Upper lobe of left lung (tissue), 6 donors: ENCODE measurements around the gene PNO1. TPM values are rescaled to one million over a fixed set of nuclear protein-coding genes. Genes with fewer than 3 reads are reported as not detected.

ENCODE experiments used
- ATAC-seq, 2 donors: fragments of 200-7000 bp; cut with Tn5 transposase; one replicate each; pipeline ENCODE4 v1.9.1; 2022; ENCODE audit warnings: mild to moderate bottlenecking in 2 of 2, moderate library complexity in 2 of 2; ENCODE audit not compliant: low FRiP score in 2 of 2
- DNase-seq, 2 donors: peaks; one replicate each; pipeline ENCODE4 v3.0.0-alpha.2; 2019 to 2020
- H3K27ac ChIP-seq, 4 donors: fragments of 200-600 bp; sonication (generic); one replicate each; pipeline ENCODE4 v1.5.1; 2016 to 2019
- H3K27me3 ChIP-seq, 4 donors: fragments of 200-600 bp; sonication (generic); one replicate each; pipeline ENCODE4 v1.5.1; 2017 to 2019
- H3K36me3 ChIP-seq, 4 donors: fragments of 200-600 bp; sonication (generic); one replicate each; pipeline ENCODE4 v1.5.1; 2016 to 2019
- H3K4me1 ChIP-seq, 4 donors: fragments of 200-600 bp; sonication (generic); one replicate each; pipeline ENCODE4 v1.5.1; 2018 to 2019
- H3K4me3 ChIP-seq, 4 donors: fragments of 200-600 bp; sonication (generic); one replicate each; pipeline ENCODE4 v1.5.1; 2017 to 2019; ENCODE audit warnings: mild to moderate bottlenecking in 2 of 4, moderate library complexity in 1 of 4
- H3K9me3 ChIP-seq, 4 donors: fragments of 200-600 bp; sonication (generic); one replicate each; pipeline ENCODE4 v1.5.1; 2018 to 2019
- CTCF ChIP-seq, 6 experiments: fragments of 450-650 bp in 4 of 6; fragments of 200-600 bp in 2 of 6; sonication (generic) in 2 of 6; IDR thresholded peaks; one replicate each; pipeline ENCODE4 v1.5.1; 2016 to 2019; ENCODE audit warnings: antibody characterized with exemption in 6 of 6
- EP300 ChIP-seq, 4 donors: sonication (generic); formaldehyde crosslinking; IDR thresholded peaks; one replicate each; pipeline ENCODE4 v1.5.1; 2017; ENCODE audit warnings: antibody characterized with exemption in 4 of 4, control low read depth in 2 of 4
- POLR2A ChIP-seq, 4 donors: fragments of 450-650 bp; IDR thresholded peaks; one replicate each; pipeline ENCODE4 v1.5.1; 2016 to 2017; ENCODE audit warnings: antibody characterized with exemption in 4 of 4, mild to moderate bottlenecking in 2 of 4
- POLR2AphosphoS5 ChIP-seq, 2 donors: sonication (generic); formaldehyde crosslinking; IDR thresholded peaks; one replicate each; pipeline ENCODE4 v1.5.1; 2017; ENCODE audit warnings: antibody characterized with exemption in 2 of 2
- WGBS, 2 donors: methylation state at CpG; one replicate each; pipeline ENCODE4 v1.1.5; 2017 to 2018; 5-methylcytosine and 5-hydroxymethylcytosine counted together
- total RNA-seq, 6 donors: library from RNA; depleted of rRNA in 4 of 6; stranded (reverse); fragments of >200 nt in 4 of 6; gene quantifications; one replicate each; pipeline versions ENCODE4 v1.1.0 to v1.2.1, GENCODE V29; 2016 to 2021
- donor health status: DM: no; HTN: no; CAD: no; lungs with moderate emphysema.
- donor health status: DM: no; HTN: yes; CAD: no; lungs with severe emphysema.

PNO1 gene
- total RNA-seq, 6 donors from 2014 or later: 7.2 to 28.1 (median 13.6) TPM

DNA sequence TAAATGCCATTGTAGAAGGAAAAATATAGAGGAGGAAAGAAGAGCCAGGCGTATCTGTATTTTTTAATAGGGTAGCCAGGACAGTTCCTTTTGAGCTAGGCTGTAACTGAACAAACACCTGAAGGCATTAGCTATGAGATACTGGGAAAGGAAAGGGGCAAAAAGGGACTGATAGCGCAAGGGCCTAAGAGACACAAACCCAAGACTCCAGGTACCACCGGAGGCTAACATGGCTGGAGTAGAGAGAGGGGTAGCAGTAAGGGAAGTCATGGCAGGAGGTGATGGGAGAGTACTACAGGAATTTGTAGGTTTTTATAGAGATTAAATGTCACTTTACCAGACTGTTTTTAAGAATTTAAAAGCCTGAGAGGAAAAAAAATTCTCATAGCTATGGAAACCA is 20.7 kb downstream of the PNO1 start:
- ATAC-seq: no peak
- no peak for TF ChIP-seq EP300 (IDR thresholded peaks at IDR 0.05)
- peaks cover 0 to 42% (median 11%) of the 10 kb centered on the region in 4 donors for H3K36me3 ChIP-seq

GRCh38 chr2:68178954-68179627 is 21.4 kb downstream of the PNO1 start:
- Histone ChIP-seq H3K9me3 (no peaks in the 10 kb centered on the region), H3K36me3 (peaks cover 0 to 43% (median 11%) of the 10 kb centered on the region in 4 donors), H3K4me1 (peaks cover 0 to 8% (median 0%) of the 10 kb centered on the region in 4 donors), H3K27me3 (no peaks in the 10 kb centered on the region), H3K27ac (no peak overlapping the region), H3K4me3 (no peak overlapping the region)
- TF ChIP-seq EP300 (IDR thresholded peaks at IDR 0.05) (no peak), POLR2A (IDR thresholded peaks at IDR 0.05) (no peak), CTCF (IDR thresholded peaks at IDR 0.05) (no peak), POLR2AphosphoS5 (IDR thresholded peaks at IDR 0.05) (no peak)
- ATAC-seq: no peak
- 63 to 73% methylated on average over 4 of the region's 4 CpGs for WGBS, 2 donors
- no peak for DNase-seq

More for the DNA sequence above, 20.7 kb downstream of the PNO1 start:
- no peaks in the 10 kb centered on the region for H3K9me3 ChIP-seq
- H3K4me1 ChIP-seq: peaks cover 0 to 8% (median 0%) of the 10 kb centered on the region in 4 donors
- no peak overlapping the region for H3K4me3 ChIP-seq
- WGBS, 2 donors: 97 to 99% methylated on average over 3 of the region's 3 CpGs
- H3K27ac ChIP-seq: no peak overlapping the region
- no peak for DNase-seq
- no peaks in the 10 kb centered on the region for H3K27me3 ChIP-seq

- no peaks in the 10 kb centered on the region for H3K9me3 ChIP-seq
- ATAC-seq (no peak), DNase-seq (no peak)
- 100% methylated on average over 1 of the region's 1 CpG for WGBS, 2 donors
- peaks cover 0 to 28% (median 5%) of the 10 kb centered on the region in 4 donors for H3K36me3 ChIP-seq
- H3K27ac ChIP-seq: no peak overlapping the region
- H3K4me3 ChIP-seq: no peak overlapping the region
- TF ChIP-seq CTCF (IDR thresholded peaks at IDR 0.05) (no peak), POLR2AphosphoS5 (IDR thresholded peaks at IDR 0.05) (no peak), POLR2A (IDR thresholded peaks at IDR 0.05) (no peak), EP300 (IDR thresholded peaks at IDR 0.05) (no peak)
- no peaks in the 10 kb centered on the region for H3K27me3 ChIP-seq
- peaks cover 0 to 13% (median 9%) of the 10 kb centered on the region in 4 donors for H3K4me1 ChIP-seq
Observed at GRCh38 chr2:68182902-68183301, 25.2 kb downstream of the PNO1 start.

DNA sequence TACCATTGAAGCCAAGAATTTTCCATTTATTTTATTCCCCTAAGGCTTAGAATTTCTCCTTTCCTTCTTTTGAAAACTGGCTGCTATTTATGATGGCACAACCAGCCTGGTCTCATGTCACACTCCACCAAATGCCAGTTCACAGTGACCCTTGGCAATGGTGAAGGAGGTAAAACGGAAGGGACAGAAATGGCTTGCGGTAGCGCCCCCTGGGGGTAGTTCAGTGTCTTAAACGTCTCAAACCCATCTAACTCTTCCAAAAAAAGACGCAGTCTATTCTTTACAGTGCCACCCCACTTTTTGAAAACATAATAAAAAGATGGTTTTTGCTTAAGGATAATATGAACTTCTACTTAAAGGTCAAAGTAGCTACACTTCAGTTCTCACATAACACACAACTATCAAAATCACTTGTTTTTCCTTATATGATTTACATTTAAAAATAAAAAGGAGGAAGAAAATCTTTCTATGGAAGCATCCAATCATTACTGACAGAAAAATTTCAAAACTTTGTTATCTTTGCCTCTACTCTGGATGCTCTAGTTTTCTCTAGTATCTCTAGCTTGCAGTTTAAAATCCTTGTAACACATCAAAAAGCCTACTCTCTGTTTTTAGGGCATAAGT is 28.0 kb downstream of the PNO1 start:
- H3K9me3 ChIP-seq: no peaks in the 10 kb centered on the region
- H3K4me3 ChIP-seq: no peak overlapping the region
- no peak overlapping the region for H3K27ac ChIP-seq
- 47 to 49% methylated on average over 5 of the region's 5 CpGs for WGBS, 2 donors
- H3K36me3 ChIP-seq: peaks cover 0 to 22% (median 3%) of the 10 kb centered on the region in 4 donors
- peaks cover 5 to 26% (median 10%) of the 10 kb centered on the region in 4 donors for H3K4me1 ChIP-seq
- TF ChIP-seq CTCF (IDR thresholded peaks at IDR 0.05) (peak in 4 of 6 experiments; percentile 32 to 56 (median 38)), POLR2A (IDR thresholded peaks at IDR 0.05) (no peak)
- ATAC-seq (no peak), DNase-seq (peak in 1 of 2 donors; percentile 37)
- H3K27me3 ChIP-seq: no peaks in the 10 kb centered on the region

DNA sequence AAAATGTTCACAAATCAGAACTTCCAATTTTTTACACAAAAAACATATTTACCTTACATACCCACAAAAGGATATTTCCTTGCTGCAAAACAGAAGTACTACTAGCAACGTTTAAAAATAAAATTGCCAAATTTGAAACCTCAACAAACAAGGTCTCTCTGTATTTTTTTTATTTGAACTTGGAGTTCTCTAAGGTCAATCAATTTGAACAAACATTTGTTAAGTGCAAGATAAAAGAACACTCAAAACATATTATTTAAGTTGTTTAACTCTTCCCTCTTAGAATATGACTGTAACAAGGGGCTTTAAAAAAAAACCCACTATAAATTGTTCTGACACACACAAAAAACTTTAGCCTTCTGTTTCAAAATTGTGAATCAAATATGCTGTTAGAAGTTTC is 29.6 kb downstream of the PNO1 start:
- Histone ChIP-seq H3K9me3 (no peaks in the 10 kb centered on the region), H3K27ac (no peak overlapping the region), H3K4me3 (no peak overlapping the region), H3K27me3 (no peaks in the 10 kb centered on the region), H3K36me3 (peaks cover 0 to 18% (median 3%) of the 10 kb centered on the region in 4 donors), H3K4me1 (peaks cover 11 to 42% (median 19%) of the 10 kb centered on the region in 4 donors)
- DNase-seq (no peak), ATAC-seq (no peak)
- TF ChIP-seq EP300 (IDR thresholded peaks at IDR 0.05) (no peak), POLR2A (IDR thresholded peaks at IDR 0.05) (no peak), POLR2AphosphoS5 (IDR thresholded peaks at IDR 0.05) (no peak), CTCF (IDR thresholded peaks at IDR 0.05) (no peak)
- WGBS, 2 donors: 27 to 31% methylated on average over 1 of the region's 1 CpG
